Kidney epithelial cell (primary cell): Measurements from ENCODE around the gene UGT1A1. TPM values are rescaled to one million over a fixed set of nuclear protein-coding genes. Genes with fewer than 3 reads are reported as not detected.
"Not testable (repeated sequence)": the region's sequence is repeated elsewhere in the genome, so short reads cannot be mapped to it uniquely, and the experiment has no call there.

Experiments
- DNase-seq: peaks from one replicate; pipeline ENCODE4 v3.0.0-alpha.2; 2010; ENCODE audit warnings: low read depth
- H3K27me3 ChIP-seq: 2 replicates; pipeline ENCODE4 v1.6.0; 2011; ENCODE audit warnings: low read length; ENCODE audit not compliant: control insufficient read depth, insufficient read depth
- H3K36me3 ChIP-seq: 2 replicates; pipeline ENCODE4 v1.5.1; 2011; ENCODE audit warnings: low read length; ENCODE audit not compliant: control insufficient read depth, insufficient read depth
- H3K4me3 ChIP-seq: 2 replicates; pipeline ENCODE4 v1.5.1; 2011; ENCODE audit warnings: low read depth, mild to moderate bottlenecking, control low read depth, low read length
- total RNA-seq: library from RNA; depleted of rRNA; stranded (reverse); fragments of >200 nt; gene quantifications from 2 replicates; pipeline ENCODE4 v1.2.3, GENCODE V29; 2015
- TF ChIP-seq, protein P1 (sequence below): IDR thresholded peaks from 2 replicates; pipeline ENCODE4 v1.5.1; 2011; ENCODE audit warnings: mild to moderate bottlenecking, moderate library complexity, low read length, control low read depth, inconsistent platforms; ENCODE audit not compliant: insufficient read depth, poor library complexity, severe bottlenecking

The UGT1A1 gene
- total RNA-seq, 1 donor from 2014 or later: not detected

DNA sequence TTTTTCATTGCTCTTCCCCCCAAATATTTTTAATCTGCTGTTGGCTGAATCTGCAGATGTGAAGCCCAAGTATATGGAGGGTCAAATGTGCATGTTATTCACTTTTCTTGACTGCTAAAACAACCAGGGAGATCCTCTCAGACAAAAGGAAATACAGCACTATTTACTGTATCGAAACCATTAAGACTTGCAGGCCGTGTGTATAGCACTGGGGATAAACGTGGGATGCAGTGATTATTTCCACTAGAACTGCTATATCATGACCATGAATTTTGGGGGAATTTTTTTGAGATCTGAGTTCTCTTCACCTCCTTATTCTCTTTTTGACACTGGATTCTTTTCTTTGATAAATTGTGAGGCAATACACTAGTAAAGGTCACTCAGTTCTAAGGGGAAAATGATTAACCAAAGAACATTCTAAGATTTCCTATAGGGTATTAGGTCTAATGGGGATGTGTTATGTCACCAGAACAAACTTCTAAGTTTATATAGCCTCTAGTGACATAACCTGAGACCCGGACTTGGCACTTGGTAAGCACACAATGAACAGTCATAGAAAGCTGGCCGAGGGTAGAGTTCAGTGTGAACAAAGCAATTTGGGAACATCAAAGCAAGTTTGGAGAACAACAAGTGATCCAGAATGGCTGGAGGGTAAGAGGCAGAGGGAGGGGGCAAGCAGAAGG, 14.9 kb upstream of the UGT1A1 start:
- DNase-seq: no peak
- no peaks in the 10 kb centered on the region for H3K36me3 ChIP-seq

DNA sequence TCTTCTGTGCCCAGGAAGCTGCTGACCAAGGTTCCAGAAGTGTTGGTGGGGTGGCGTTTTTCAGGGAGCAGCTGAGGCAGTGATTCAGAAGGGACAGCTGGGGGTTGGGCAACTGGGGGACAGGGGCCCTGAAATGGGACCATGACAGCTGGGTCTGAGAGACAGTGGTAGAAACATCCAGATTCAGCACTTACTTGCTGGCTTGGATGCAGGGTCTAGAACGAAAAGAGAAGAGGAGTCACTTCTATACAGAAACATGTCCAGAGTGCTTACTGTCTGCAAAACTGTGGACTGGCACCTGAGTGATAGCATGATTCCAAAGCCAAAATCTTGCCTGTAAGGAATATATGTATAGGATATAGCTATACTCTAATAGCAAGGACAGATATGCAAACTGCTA, 14.2 kb upstream of the UGT1A1 start:
- DNase-seq, H3K36me3 ChIP-seq, H3K27me3 ChIP-seq, H3K4me3 ChIP-seq: not testable (repeated sequence)

More for the DNA sequence above, 14.9 kb upstream of the UGT1A1 start:
- TF ChIP-seq, protein P1, sequence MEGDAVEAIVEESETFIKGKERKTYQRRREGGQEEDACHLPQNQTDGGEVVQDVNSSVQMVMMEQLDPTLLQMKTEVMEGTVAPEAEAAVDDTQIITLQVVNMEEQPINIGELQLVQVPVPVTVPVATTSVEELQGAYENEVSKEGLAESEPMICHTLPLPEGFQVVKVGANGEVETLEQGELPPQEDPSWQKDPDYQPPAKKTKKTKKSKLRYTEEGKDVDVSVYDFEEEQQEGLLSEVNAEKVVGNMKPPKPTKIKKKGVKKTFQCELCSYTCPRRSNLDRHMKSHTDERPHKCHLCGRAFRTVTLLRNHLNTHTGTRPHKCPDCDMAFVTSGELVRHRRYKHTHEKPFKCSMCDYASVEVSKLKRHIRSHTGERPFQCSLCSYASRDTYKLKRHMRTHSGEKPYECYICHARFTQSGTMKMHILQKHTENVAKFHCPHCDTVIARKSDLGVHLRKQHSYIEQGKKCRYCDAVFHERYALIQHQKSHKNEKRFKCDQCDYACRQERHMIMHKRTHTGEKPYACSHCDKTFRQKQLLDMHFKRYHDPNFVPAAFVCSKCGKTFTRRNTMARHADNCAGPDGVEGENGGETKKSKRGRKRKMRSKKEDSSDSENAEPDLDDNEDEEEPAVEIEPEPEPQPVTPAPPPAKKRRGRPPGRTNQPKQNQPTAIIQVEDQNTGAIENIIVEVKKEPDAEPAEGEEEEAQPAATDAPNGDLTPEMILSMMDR: no peak
- Histone ChIP-seq H3K27me3 (no peaks in the 10 kb centered on the region), H3K4me3 (no peak overlapping the region)

DNA sequence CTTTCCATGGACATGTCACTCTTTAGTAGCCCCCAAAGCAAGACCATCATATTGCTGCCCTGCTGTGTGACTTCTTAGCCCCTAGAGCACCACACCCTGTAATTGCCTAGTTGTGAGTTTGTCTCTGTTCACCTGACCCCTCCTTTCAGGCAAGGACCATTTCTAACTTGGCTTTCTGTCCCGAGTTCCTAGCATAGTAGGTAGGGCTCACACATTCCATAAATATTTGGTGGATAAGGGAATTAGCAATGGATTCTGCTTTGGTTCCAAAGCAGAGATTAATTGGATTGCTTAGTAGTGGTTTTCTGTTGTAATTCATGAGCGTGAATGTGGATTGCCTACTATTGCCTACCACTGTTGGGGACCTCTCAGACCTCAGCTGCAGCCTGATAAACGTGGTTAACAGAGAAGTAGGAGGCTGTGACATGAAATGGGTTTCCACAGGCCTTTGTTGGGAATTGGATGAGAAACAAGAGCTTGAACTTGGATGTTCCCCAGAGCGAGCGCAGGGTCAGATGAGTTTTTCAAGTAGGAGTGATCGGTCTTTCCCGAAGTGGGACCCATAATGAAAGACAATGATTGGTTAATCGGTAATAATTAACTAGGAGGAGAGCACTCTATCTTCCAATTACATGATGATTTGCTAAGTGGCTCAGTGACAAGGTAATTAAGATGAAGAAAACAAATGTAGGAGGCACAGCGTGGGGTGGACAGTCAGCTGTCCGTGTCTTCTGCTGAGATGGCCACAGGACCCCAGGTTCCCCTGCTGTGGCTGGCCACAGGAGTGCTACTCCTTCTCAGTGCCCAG, 13.4 kb upstream of the UGT1A1 start:
- Histone ChIP-seq H3K4me3 (no peak overlapping the region), H3K36me3 (no peaks in the 10 kb centered on the region), H3K27me3 (no peaks in the 10 kb centered on the region)
- DNase-seq: no peak
- TF ChIP-seq, protein P1: no peak

DNA sequence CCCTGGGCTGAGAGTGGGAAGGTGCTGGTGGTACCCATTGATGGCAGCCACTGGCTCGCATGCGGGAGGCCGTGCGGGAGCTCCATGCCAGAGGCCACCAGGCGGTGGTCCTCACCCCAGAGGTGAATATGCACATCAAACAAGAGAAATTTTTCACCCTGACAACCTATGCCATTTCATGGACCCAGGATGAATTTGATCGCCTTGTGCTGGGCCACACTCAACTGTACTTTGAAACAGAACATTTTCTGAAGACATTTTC, 12.9 kb upstream of the UGT1A1 start:
- Histone ChIP-seq H3K36me3 (no peaks in the 10 kb centered on the region), H3K27me3 (no peaks in the 10 kb centered on the region), H3K4me3 (no peak overlapping the region)
- TF ChIP-seq, protein P1: no peak
- DNase-seq: no peak

DNA sequence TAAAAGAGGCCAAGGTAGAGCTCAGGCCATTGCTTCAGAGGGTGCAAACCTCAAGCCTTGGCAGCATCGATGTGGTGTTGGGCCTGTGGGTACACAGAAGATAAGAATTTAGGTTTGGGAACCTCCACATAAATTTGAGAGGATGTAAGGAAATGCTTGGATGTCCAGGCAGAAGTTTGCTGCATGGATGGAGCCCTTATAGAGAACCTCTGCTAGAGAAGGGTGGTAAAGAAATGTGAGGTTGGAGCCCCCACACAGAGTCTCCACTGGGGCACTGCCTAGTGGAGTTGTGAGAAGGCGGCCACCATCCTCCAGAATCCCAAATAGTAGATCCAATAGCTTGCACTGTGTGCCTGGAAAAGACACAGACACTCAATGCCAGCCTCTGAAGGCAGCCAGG, 9.4 kb upstream of the UGT1A1 start:
- H3K4me3 ChIP-seq, H3K36me3 ChIP-seq, H3K27me3 ChIP-seq, DNase-seq: not testable (repeated sequence)

DNA sequence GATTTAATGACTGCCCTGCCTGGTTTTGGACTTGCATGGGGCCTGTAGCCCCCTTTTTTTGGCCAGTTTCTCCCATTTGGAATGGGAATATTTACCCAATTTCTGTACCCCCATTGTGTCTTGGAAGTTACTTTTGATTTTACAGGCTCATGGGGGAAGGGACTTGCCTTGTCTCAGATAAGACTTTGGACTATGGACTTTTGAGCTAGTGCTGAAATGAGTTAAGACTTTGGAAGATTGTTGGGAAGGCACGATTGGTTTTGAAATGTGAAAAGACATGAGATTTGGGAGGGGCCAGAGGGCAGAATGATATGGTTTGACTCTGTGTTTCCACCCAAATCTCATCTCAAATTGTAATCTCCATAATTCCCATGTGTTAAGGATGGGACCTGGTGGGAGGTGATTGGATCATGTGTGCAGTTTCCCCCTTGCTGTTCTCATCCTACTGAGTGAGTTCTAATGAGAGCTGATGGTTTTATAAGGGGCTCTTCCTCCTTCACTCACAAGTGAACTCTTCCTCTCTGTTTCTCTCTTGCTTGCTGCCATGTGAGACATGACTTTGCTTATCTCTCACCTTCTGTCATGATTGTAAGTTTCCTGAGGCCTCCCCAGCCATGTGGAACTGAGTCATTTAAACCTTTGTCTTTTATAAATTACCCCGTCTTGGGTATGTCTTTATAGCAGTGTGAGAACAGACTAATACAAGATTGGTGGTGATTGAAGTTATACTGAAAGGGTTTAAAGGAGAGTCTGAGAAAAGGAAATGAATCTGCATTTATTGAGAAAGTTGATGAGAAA, 8.7 kb upstream of the UGT1A1 start:
- not testable (repeated sequence) for H3K36me3 ChIP-seq, DNase-seq, H3K27me3 ChIP-seq, H3K4me3 ChIP-seq

DNA sequence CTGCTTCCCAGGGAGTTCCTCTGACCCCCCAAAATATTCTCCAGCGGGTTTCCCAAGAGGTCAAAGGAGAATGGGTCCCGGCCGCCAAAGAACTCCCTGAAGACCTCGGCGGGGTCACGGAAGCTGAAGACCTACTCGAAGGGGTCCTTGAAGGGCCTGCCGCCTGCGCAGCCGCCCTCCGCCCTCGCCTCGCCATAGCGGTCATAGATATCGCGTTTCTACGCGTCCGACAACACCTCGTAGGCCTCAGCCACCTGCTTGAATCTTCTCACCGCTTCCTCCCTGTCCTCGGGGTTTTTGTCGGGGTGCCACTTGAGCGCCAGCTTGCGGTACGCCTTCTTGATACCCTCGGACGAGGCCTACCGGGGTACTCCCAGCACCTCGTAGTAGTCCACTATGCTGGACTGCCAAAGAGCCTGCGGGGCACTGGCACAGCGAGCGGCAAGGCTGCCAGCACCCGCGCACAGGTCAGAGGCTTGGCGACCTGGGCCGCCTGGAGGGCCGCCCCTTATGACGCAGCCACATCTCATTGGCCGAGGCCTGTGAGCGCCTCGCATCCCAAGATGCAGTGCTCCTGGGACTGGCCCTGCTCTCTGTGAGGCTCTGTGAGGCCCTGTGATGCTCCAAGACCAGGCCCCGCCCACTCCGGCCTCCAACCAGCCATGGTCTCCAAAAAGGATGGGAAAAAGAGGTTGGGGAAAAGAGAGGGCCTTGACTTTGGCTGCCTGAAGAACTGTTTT, 5.0 kb upstream of the UGT1A1 start:
- no peak overlapping the region for H3K4me3 ChIP-seq
- H3K36me3 ChIP-seq: no peaks in the 10 kb centered on the region
- no peaks in the 10 kb centered on the region for H3K27me3 ChIP-seq
- TF ChIP-seq, protein P1: no peak
- no peak for DNase-seq
